ENCODE data around the gene MPC1.
"Not testable (repeated sequence)": the region's sequence is repeated elsewhere in the genome, so short reads cannot be mapped to it uniquely, and the experiment has no call there.

MPC1 gene

GRCh38 chr6:166381733-166382499 lies 824 bp downstream of the MPC1 start:
- H3K27ac Mint-ChIP-seq: peak overlapping the region; percentile 90
- H3K36me3 Mint-ChIP-seq: no peaks in the 10 kb centered on the region
- H3K4me1 Mint-ChIP-seq: peaks cover 24% of the 10 kb centered on the region
- CTCF ChIA-PET: interaction anchor here (0.6 to 5.0 kb wide), 27 partner anchors 8 to 125 kb away, joined by 3 to 34 read pairs (median 4); partner anchors contain the start of genes PRR18 and SFT2D1
- no peaks in the 10 kb centered on the region for H3K9me3 Mint-ChIP-seq
- no peaks in the 10 kb centered on the region for H3K27me3 Mint-ChIP-seq
- DNase-seq: peak; percentile 79
- peak overlapping the region; percentile 91 for H3K4me3 Mint-ChIP-seq

- CTCF ChIA-PET: interaction anchor here (0.6 to 5.0 kb wide), 27 partner anchors 8 to 125 kb away, joined by 3 to 34 read pairs (median 4); partner anchors contain the start of genes PRR18 and SFT2D1
- peaks cover 24% of the 10 kb centered on the region for H3K4me1 Mint-ChIP-seq
Measured at GRCh38 chr6:166381381-166381732, 1.4 kb downstream of the MPC1 start.

GRCh38 chr6:166379800-166380199 lies 2.9 kb downstream of the MPC1 start:
- peaks cover 24% of the 10 kb centered on the region for H3K4me1 Mint-ChIP-seq
- no peak overlapping the region for H3K27ac Mint-ChIP-seq
- H3K9me3 Mint-ChIP-seq: no peaks in the 10 kb centered on the region
- CTCF ChIA-PET: interaction anchor here (0.8 to 5.0 kb wide), 5 partner anchors 20 to 146 kb away, joined by 3 to 34 read pairs (median 6); no protein-coding TSS in a partner anchor
- H3K27me3 Mint-ChIP-seq: no peaks in the 10 kb centered on the region
- no peak for DNase-seq
- H3K36me3 Mint-ChIP-seq: no peaks in the 10 kb centered on the region
- no peak overlapping the region for H3K4me3 Mint-ChIP-seq

More at GRCh38 chr6:166381381-166381732, 1.4 kb downstream of the MPC1 start:
- peak overlapping the region; percentile 90 for H3K27ac Mint-ChIP-seq
- H3K36me3 Mint-ChIP-seq: no peaks in the 10 kb centered on the region
- no peaks in the 10 kb centered on the region for H3K27me3 Mint-ChIP-seq
- H3K4me3 Mint-ChIP-seq: peak overlapping the region; percentile 91
- DNase-seq: no peak
- no peaks in the 10 kb centered on the region for H3K9me3 Mint-ChIP-seq

GRCh38 chr6:166379103-166379586 lies 3.6 kb downstream of the MPC1 start:
- DNase-seq: no peak
- no peaks in the 10 kb centered on the region for H3K27me3 Mint-ChIP-seq
- no peaks in the 10 kb centered on the region for H3K9me3 Mint-ChIP-seq
- CTCF ChIA-PET: interaction anchor here (0.7 to 5.0 kb wide), 8 partner anchors 20 to 146 kb away, joined by 3 to 34 read pairs (median 4); no protein-coding TSS in a partner anchor
- H3K27ac Mint-ChIP-seq: no peak overlapping the region
- H3K4me1 Mint-ChIP-seq: peaks cover 19% of the 10 kb centered on the region
- H3K36me3 Mint-ChIP-seq: no peaks in the 10 kb centered on the region
- no peak overlapping the region for H3K4me3 Mint-ChIP-seq

- Mint-ChIP-seq H3K36me3 (no peaks in the 10 kb centered on the region), H3K9me3 (no peaks in the 10 kb centered on the region), H3K27me3 (no peaks in the 10 kb centered on the region), H3K4me1 (peaks cover 13% of the 10 kb centered on the region), H3K4me3 (no peak overlapping the region), H3K27ac (no peak overlapping the region)
- CTCF ChIA-PET: interaction anchor here (1.9 to 5.0 kb wide), 2 partner anchors 22 to 64 kb away, joined by 8 to 30 read pairs; no protein-coding TSS in a partner anchor
- DNase-seq: no peak
Measured at GRCh38 chr6:166377721-166378120, 5.0 kb downstream of the MPC1 start.

- no peak for DNase-seq
- no peaks in the 10 kb centered on the region for H3K9me3 Mint-ChIP-seq
- CTCF ChIA-PET: no interaction called here
- no peaks in the 10 kb centered on the region for H3K36me3 Mint-ChIP-seq
- no peak overlapping the region for H3K27ac Mint-ChIP-seq
- peaks cover 3% of the 10 kb centered on the region for H3K4me1 Mint-ChIP-seq
- H3K4me3 Mint-ChIP-seq: no peak overlapping the region
- no peaks in the 10 kb centered on the region for H3K27me3 Mint-ChIP-seq
Measured at GRCh38 chr6:166375013-166375412, 7.7 kb downstream of the MPC1 start.

GRCh38 chr6:166370489-166370888 lies 12.3 kb downstream of the MPC1 start:
- Mint-ChIP-seq H3K36me3 (peaks cover 5% of the 10 kb centered on the region), H3K27me3 (no peaks in the 10 kb centered on the region), H3K4me3 (no peak overlapping the region), H3K27ac (no peak overlapping the region), H3K4me1 (peaks cover 4% of the 10 kb centered on the region), H3K9me3 (no peaks in the 10 kb centered on the region)
- CTCF ChIA-PET: no interaction called here
- no peak for DNase-seq

- Mint-ChIP-seq H3K27me3 (no peaks in the 10 kb centered on the region), H3K36me3 (peaks cover 5% of the 10 kb centered on the region), H3K4me1 (peaks cover 4% of the 10 kb centered on the region), H3K9me3 (no peaks in the 10 kb centered on the region), H3K4me3 (no peak overlapping the region), H3K27ac (no peak overlapping the region)
- CTCF ChIA-PET: no interaction called here
- DNase-seq: no peak
Measured at GRCh38 chr6:166369782-166370181, 13.0 kb downstream of the MPC1 start.

GRCh38 chr6:166366921-166367320 lies 15.8 kb downstream of the MPC1 start:
- no peaks in the 10 kb centered on the region for H3K27me3 Mint-ChIP-seq
- no peaks in the 10 kb centered on the region for H3K9me3 Mint-ChIP-seq
- H3K4me3 Mint-ChIP-seq: no peak overlapping the region
- H3K4me1 Mint-ChIP-seq: peaks cover 4% of the 10 kb centered on the region
- no peak for DNase-seq
- CTCF ChIA-PET: no interaction called here
- peaks cover 9% of the 10 kb centered on the region for H3K36me3 Mint-ChIP-seq
- H3K27ac Mint-ChIP-seq: no peak overlapping the region

GRCh38 chr6:166365806-166366205 lies 16.9 kb downstream of the MPC1 start:
- Mint-ChIP-seq H3K4me1 (peaks cover 4% of the 10 kb centered on the region), H3K9me3 (no peaks in the 10 kb centered on the region), H3K36me3 (peaks cover 9% of the 10 kb centered on the region), H3K4me3 (no peak overlapping the region), H3K27me3 (no peaks in the 10 kb centered on the region), H3K27ac (no peak overlapping the region)
- CTCF ChIA-PET: interaction anchor here (0.9 kb wide), 1 partner anchor 16 kb away, joined by 3 read pairs; no protein-coding TSS in a partner anchor
- DNase-seq: no peak

- no peak for DNase-seq
- H3K27me3 Mint-ChIP-seq: peaks cover 4% of the 10 kb centered on the region
- peaks cover 9% of the 10 kb centered on the region for H3K36me3 Mint-ChIP-seq
- H3K27ac Mint-ChIP-seq: no peak overlapping the region
- H3K9me3 Mint-ChIP-seq: no peaks in the 10 kb centered on the region
- H3K4me1 Mint-ChIP-seq: peaks cover 4% of the 10 kb centered on the region
- H3K4me3 Mint-ChIP-seq: no peak overlapping the region
- CTCF ChIA-PET: interaction anchor here (0.9 kb wide), 1 partner anchor 16 kb away, joined by 3 read pairs; no protein-coding TSS in a partner anchor
Measured at GRCh38 chr6:166365221-166365620, 17.5 kb downstream of the MPC1 start.

GRCh38 chr6:166364456-166364855 lies 18.3 kb downstream of the MPC1 start:
- Mint-ChIP-seq H3K36me3 (peaks cover 9% of the 10 kb centered on the region), H3K27me3 (peaks cover 9% of the 10 kb centered on the region), H3K4me1 (no peaks in the 10 kb centered on the region), H3K4me3 (no peak overlapping the region), H3K27ac (no peak overlapping the region), H3K9me3 (no peaks in the 10 kb centered on the region)
- no peak for DNase-seq
- CTCF ChIA-PET: no interaction called here

GRCh38 chr6:166362427-166362826 lies 20.3 kb downstream of the MPC1 start:
- CTCF ChIA-PET, H3K27ac Mint-ChIP-seq, H3K36me3 Mint-ChIP-seq, H3K4me1 Mint-ChIP-seq, DNase-seq, H3K4me3 Mint-ChIP-seq, H3K9me3 Mint-ChIP-seq: not testable (repeated sequence)
- peaks cover 23% of the 10 kb centered on the region for H3K27me3 Mint-ChIP-seq

- CTCF ChIA-PET: no interaction called here
- Mint-ChIP-seq H3K4me1 (no peaks in the 10 kb centered on the region), H3K4me3 (no peak overlapping the region), H3K9me3 (no peaks in the 10 kb centered on the region), H3K27ac (no peak overlapping the region), H3K36me3 (peaks cover 6% of the 10 kb centered on the region), H3K27me3 (peaks cover 31% of the 10 kb centered on the region)
- no peak for DNase-seq
Measured at GRCh38 chr6:166361077-166361429, 21.7 kb downstream of the MPC1 start.
